ENCODE data around the gene SH3RF3.
"Not testable (repeated sequence)": the region's sequence is repeated elsewhere in the genome, so short reads cannot be mapped to it uniquely, and the experiment has no call there.

SH3RF3 gene

GRCh38 chr2:109118321-109118720 is 10.7 kb upstream of the SH3RF3 start:
- no peak for DNase-seq

DNA sequence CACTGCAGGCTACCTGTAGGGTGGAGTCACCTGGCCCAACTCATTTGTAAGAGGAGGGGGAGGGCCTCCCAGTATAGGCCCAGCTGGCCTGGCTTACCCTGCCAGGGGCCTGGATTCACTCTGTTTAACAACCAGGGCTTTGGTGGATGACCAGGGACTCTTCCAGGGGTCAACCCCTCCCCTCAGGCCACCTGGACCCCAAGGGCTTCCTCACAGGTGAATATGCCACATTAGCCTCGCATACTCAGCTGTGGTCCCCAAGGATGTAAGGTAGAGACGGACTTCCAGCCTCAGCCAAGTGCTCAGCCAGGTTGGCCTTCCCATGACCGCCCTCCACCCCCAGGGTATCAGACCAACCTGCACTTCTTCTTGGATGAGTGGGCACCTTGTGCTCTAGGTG is 8.8 kb upstream of the SH3RF3 start:
- DNase-seq, result no peak

- not testable (repeated sequence) for DNase-seq
Observed at GRCh38 chr2:109120686-109121085, 8.3 kb upstream of the SH3RF3 start.

DNA sequence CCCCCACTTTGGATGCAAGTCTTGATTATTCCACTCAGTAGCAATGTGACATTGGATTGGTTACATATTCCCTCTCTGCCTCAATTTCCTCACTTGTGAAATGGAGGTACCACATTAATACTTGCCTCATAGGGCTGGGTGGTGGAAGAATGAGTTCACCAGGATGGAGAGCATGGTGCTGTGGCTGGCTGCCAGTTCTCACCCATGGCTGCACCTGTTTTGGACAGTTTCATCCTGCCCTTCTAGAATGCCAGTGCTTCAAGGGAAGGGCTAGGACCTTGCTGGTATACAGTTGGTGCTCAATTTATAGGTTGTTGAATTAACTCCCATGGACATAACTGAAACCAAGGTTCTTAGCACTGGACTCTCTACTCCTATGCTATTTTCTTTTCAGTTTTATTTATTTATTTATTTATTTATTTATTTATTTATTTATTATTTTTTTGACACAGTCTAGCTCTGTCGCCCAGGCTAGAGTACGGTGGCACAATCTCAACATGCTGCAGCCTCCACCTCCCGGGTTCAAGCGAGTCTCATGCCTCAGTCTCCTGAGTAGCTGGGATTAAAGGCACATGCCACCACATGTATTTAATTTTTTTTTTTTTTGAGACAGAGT is 5.3 kb upstream of the SH3RF3 start:
- DNase-seq, result no peak

DNA sequence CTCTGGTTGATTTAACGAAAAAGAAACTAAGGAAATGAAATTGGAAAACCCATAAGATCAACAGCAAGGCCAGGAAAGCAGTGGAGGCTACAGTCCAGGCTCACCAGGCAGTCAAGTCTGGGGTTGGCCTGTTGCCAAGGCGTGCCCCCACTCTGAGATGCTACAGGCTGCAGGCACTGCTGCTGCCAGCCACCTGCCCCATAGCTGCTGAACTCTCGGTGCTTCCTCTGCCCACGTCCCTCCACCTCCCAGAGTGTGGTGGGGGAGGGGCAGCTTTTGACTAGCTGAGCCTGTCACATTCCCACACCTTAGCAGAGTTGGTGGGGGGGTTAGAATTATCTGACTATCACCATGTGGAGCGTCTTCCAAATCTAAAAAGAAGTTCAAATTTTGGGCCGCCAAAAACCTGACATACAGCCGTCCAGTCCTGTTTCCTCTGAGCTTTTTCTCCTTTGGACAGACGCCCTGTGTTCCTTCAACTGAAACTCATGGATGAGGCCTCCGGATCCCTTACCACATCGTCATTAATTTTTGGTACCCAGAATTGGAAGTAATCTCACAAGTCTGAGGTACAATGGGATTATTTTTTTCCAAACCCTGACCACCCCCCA is 3.9 kb upstream of the SH3RF3 start:
- no peak for DNase-seq

DNA sequence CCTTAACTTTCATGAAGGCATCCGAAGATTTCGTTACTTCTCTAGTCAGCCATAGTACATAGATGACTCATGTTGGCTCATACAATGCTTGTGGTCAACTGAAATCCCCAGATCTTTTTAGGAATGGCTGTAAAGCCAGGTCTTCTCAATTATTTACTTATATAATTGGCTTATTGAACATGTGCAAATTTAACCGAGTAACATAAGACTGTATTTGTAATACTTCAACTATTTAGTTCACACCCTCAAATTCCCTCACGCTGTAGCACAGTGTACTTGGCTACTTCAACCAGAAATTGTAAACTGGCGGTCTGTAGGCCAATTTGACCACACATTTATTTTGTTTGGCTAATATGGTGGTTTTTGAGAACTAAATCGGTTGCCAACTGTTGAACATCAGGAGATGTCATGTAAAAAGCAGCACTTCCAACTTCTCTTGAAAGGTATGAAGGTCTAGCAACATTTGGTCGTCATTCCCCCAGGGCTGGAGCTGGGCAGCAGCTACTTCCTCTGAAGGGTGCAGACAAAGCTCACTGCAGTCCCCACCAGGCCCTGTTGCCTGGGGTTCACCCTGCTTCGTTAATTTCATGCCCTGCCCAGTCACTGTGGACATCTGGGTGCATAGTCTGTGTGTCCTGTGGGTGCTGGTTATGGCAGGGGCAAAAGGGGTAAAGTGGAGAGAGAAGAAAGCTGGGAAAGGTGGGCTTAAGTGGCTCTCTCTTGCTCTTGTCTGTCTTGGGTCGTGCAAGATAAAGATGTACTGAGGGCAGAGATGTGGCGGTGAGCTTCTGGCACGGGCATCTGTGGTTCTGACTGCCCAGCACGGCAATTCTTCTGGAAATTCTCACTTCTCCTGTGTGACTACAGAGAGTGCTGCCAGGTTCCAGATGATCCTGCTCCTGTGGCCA is 3.2 kb upstream of the SH3RF3 start:
- DNase-seq, result no peak

DNA sequence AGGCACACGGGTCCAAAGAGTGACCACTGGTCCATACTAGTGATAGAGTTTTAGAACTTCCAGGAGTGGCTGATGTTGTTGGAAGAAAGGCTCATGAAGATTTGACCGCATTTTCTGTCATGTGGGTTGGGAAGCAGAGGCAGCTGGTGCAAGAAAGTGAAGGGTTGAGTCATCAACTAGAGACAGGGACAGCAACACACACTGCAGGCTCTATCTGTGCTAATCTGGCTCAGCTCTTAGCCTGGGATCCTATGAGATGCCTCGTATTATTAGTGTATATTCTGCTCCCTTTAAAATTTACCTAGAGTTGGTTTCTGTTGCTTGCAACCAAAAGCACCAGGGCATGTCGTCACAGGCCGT is 2.5 kb upstream of the SH3RF3 start:
- no peak for DNase-seq

GRCh38 chr2:109127556-109127955 is 1.4 kb upstream of the SH3RF3 start:
- DNase-seq, result no peak

DNA sequence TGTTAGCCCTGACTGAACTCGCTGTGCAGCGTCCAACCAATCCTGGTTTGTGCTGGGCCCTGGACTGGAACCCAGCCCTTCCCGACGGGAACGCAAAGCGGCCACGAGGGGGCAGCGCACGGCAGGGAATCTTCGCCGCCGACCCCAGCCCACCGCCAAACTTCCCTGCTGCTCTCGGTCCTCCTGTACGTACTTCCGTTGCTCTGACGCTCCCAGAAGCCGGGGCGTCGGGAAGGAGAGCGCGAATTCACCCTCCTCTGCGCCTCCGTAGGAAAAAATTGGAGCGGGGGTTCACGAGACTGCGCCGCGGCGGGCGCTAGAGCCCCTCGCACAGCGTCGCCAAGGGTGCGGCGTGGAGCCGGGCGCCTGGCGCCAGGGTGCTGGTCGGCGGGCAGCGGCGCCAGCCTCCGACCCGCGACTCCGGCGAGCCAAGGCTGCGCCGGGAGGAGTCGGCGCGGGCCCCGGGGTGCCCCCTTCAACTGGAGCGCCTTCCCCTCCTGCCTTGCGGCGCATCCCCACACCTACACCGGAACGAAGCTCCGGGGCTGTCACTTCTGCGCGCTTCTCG is 873 bp upstream of the SH3RF3 start:
- peak; percentile 24 for DNase-seq

GRCh38 chr2:109129356-109129920 is 433 bp downstream of the SH3RF3 start:
- no peak for DNase-seq

GRCh38 chr2:109129921-109130722 is 1.1 kb downstream of the SH3RF3 start:
- no peak for DNase-seq

GRCh38 chr2:109130723-109130995 is 1.7 kb downstream of the SH3RF3 start:
- no peak for DNase-seq

GRCh38 chr2:109131777-109132176 is 2.8 kb downstream of the SH3RF3 start:
- no peak for DNase-seq

- DNase-seq, result no peak
Observed at GRCh38 chr2:109132626-109133025, 3.6 kb downstream of the SH3RF3 start.

DNA sequence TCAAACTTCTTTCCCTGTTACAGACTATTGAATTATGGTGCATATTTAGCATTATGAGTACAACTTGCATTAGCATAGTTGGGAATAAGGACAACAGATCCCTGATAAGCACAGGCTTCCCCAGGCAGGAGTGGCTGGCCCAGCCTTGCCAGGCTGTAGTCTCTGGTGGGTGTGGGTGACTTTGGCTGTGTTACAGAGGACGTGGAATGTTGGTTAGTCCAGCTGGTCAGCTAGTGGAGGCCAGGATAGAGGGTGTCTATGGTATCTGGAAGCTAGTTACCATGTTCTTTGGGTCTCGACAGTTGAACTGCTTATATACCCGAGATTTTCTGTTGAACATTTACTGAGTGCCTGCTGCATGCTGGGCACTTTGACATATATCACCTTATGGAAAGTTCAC is 4.7 kb downstream of the SH3RF3 start:
- no peak for DNase-seq

GRCh38 chr2:109134741-109135358 is 5.8 kb downstream of the SH3RF3 start:
- DNase-seq, result no peak

DNA sequence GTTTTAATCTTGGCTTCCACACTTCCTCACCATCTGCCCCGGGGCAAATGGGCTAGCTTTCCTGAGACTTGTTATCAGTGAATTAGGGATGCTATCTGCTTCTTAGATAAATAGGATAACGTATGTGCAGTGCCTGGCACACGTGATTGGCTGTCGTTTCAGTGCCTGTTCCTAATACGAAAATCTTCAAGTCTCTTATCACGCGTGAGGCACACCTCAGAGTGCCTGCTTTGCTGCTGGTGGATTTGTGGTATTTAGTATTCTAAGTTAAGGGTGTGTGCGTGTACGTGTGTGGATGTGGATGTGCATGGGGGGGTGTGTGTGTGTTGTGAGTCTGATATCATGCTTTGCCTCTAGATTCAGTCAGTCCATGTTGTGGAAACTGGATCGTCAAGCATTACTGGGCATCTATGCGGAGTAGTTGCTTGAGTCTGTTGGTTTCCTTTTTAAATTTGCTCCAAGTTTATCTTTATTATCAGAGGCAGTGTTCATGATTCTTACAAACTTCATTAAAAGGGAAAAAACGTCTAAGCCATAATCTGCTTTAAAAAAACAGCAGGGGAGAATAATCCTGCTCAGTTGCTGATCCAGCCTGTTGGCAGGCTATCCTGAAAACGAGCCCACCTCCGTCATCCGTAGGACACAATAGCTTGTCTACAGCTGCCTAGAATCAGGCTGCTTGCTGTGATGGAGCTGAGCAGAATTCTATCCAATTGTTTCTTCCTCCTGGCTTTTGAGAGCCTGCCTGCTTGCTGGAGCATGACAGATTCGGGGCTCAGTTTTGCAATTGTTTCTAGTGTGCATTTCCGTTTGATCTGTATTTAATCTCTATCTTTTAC is 6.6 kb downstream of the SH3RF3 start:
- DNase-seq, result no peak

- peak; percentile 20 for DNase-seq
Observed at GRCh38 chr2:109136542-109136941, 7.5 kb downstream of the SH3RF3 start.

GRCh38 chr2:109137616-109138015 is 8.6 kb downstream of the SH3RF3 start:
- no peak for DNase-seq

GRCh38 chr2:109138449-109138848 is 9.4 kb downstream of the SH3RF3 start:
- DNase-seq, result no peak

- no peak for DNase-seq
Observed at GRCh38 chr2:109139002-109139401, 10.0 kb downstream of the SH3RF3 start.
